Measurements from ENCODE around the gene PIGW. TPM values are rescaled to one million over a fixed set of nuclear protein-coding genes. Genes with fewer than 3 reads are reported as not detected.

Gene PIGW
- total RNA-seq, 2 experiments from 2014 or later, result 11.8 to 12.3 TPM

GRCh38 chr17:36533935-36534839 is 600 bp upstream of the PIGW start:
- no peaks in the 10 kb centered on the region for H3K9me3 Mint-ChIP-seq
- peaks cover 44% of the 10 kb centered on the region for H3K4me1 Mint-ChIP-seq (ENCODE audit: low read depth)
- CTCF ChIA-PET, result interaction anchor here (0.5 to 3.9 kb wide), 14 partner anchors 10 to 500 kb away, joined by 3 to 27 read pairs (median 4); partner anchors contain the start of genes GGNBP2 and MRM1
- intact Hi-C loops (cut with micrococcal nuclease), result loop anchor here (2.0 kb wide), 2 partner anchors 47 to 57 kb away; partner anchors contain the start of genes DHRS11 and ZNHIT3
- no peaks in the 10 kb centered on the region for H3K27me3 Mint-ChIP-seq
- H3K27ac Mint-ChIP-seq, result peak overlapping the region; percentile 95
- POLR2A ChIA-PET, result interaction anchor here (0.7 to 4.6 kb wide), 6 partner anchors 10 to 724 kb away, joined by 3 to 59 read pairs (median 10); partner anchors contain the start of genes GGNBP2 and MRM1
- peak overlapping the region; percentile 97 for H3K4me3 Mint-ChIP-seq
- peaks cover 42% of the 10 kb centered on the region for H3K36me3 Mint-ChIP-seq
- peak; percentile 63 for DNase-seq

GRCh38 chr17:36535669-36536081 is 888 bp downstream of the PIGW start:
- Mint-ChIP-seq H3K4me1 (ENCODE audit: low read depth) (peaks cover 43% of the 10 kb centered on the region), H3K36me3 (peaks cover 37% of the 10 kb centered on the region), H3K9me3 (no peaks in the 10 kb centered on the region), H3K27me3 (no peaks in the 10 kb centered on the region), H3K4me3 (peak overlapping the region; percentile 97), H3K27ac (peak overlapping the region; percentile 95)
- DNase-seq, result no peak
- ChIA-PET CTCF (interaction anchor here (1.6 to 3.9 kb wide), 4 partner anchors 8 to 67 kb away, joined by 3 to 27 read pairs (median 18); partner anchors contain the start of genes GGNBP2 and MRM1), POLR2A (interaction anchor here (1.2 to 4.6 kb wide), 6 partner anchors 9 to 66 kb away, joined by 4 to 59 read pairs (median 10); partner anchors contain the start of genes GGNBP2, MRM1 and ZNHIT3)
- intact Hi-C loops (cut with micrococcal nuclease), result loop anchor here (1.0 to 2.0 kb wide), 4 partner anchors 9 to 66 kb away; partner anchors contain the start of genes DHRS11, GGNBP2, MRM1 and ZNHIT3

GRCh38 chr17:36540696-36541095 is 5.9 kb downstream of the PIGW start:
- H3K4me1 Mint-ChIP-seq (ENCODE audit: low read depth), result peaks cover 30% of the 10 kb centered on the region
- POLR2A ChIA-PET, result no interaction called here
- no peak for DNase-seq
- no peaks in the 10 kb centered on the region for H3K27me3 Mint-ChIP-seq
- H3K36me3 Mint-ChIP-seq, result peaks cover 21% of the 10 kb centered on the region
- H3K4me3 Mint-ChIP-seq, result no peak overlapping the region
- no peaks in the 10 kb centered on the region for H3K9me3 Mint-ChIP-seq
- CTCF ChIA-PET, result no interaction called here
- intact Hi-C loops (cut with micrococcal nuclease), result loop anchor here (10.0 kb wide), 1 partner anchor 184 kb away; no protein-coding TSS in a partner anchor
- no peak overlapping the region for H3K27ac Mint-ChIP-seq

- Mint-ChIP-seq H3K27me3 (no peaks in the 10 kb centered on the region), H3K4me1 (ENCODE audit: low read depth) (peaks cover 25% of the 10 kb centered on the region), H3K9me3 (no peaks in the 10 kb centered on the region), H3K4me3 (no peak overlapping the region), H3K36me3 (peaks cover 28% of the 10 kb centered on the region), H3K27ac (no peak overlapping the region)
- ChIA-PET POLR2A (no interaction called here), CTCF (interaction anchor here (1.5 to 1.7 kb wide), 2 partner anchors 8 to 60 kb away, joined by 4 to 16 read pairs; partner anchors contain the start of genes MYO19 and PIGW)
- DNase-seq, result no peak
- intact Hi-C loops (cut with micrococcal nuclease), result loop anchor here (10.0 kb wide), 1 partner anchor 182 kb away; no protein-coding TSS in a partner anchor
Measured at GRCh38 chr17:36542755-36543154, 8.0 kb downstream of the PIGW start.

GRCh38 chr17:36544044-36544306 is 9.2 kb downstream of the PIGW start:
- peak; percentile 42 for DNase-seq
- peaks cover 25% of the 10 kb centered on the region for H3K36me3 Mint-ChIP-seq
- peak overlapping the region; percentile 98 for H3K27ac Mint-ChIP-seq
- H3K4me1 Mint-ChIP-seq (ENCODE audit: low read depth), result peaks cover 31% of the 10 kb centered on the region
- intact Hi-C loops (cut with micrococcal nuclease), result loop anchor here (1.0 to 10.0 kb wide), 3 partner anchors 9 to 181 kb away; partner anchors contain the start of gene DHRS11
- H3K4me3 Mint-ChIP-seq, result peak overlapping the region; percentile 97
- no peaks in the 10 kb centered on the region for H3K27me3 Mint-ChIP-seq
- ChIA-PET POLR2A (interaction anchor here (0.7 to 3.6 kb wide), 3 partner anchors 9 to 58 kb away, joined by 3 to 59 read pairs (median 3); partner anchors contain the start of genes MYO19, PIGW and ZNHIT3), CTCF (interaction anchor here (1.2 to 1.7 kb wide), 2 partner anchors 10 to 58 kb away, joined by 5 to 16 read pairs; partner anchors contain the start of genes MRM1, MYO19 and PIGW)
- no peaks in the 10 kb centered on the region for H3K9me3 Mint-ChIP-seq

- Mint-ChIP-seq H3K9me3 (no peaks in the 10 kb centered on the region), H3K4me3 (peak within 1 kb of the TSS; percentile 97), H3K27me3 (no peaks in the 10 kb centered on the region), H3K27ac (peak within 1 kb of the TSS; percentile 98), H3K36me3 (peaks cover 25% of the 10 kb centered on the region), H3K4me1 (ENCODE audit: low read depth) (peaks cover 31% of the 10 kb centered on the region)
- CTCF ChIA-PET, result interaction anchor here (0.6 to 3.4 kb wide), 4 partner anchors 10 to 58 kb away, joined by 3 to 19 read pairs (median 10); partner anchors contain the start of genes MRM1, MYO19 and PIGW
- intact Hi-C loops (cut with micrococcal nuclease), result loop anchor here (1.0 to 10.0 kb wide), 3 partner anchors 9 to 180 kb away; partner anchors contain the start of gene DHRS11
- peak; percentile 96 for DNase-seq
- POLR2A ChIA-PET, result interaction anchor here (0.7 to 3.6 kb wide), 5 partner anchors 9 to 58 kb away, joined by 3 to 59 read pairs (median 3); partner anchors contain the start of genes MYO19, PIGW and ZNHIT3
Measured at GRCh38 chr17:36544307-36545076, 9.7 kb downstream of the PIGW start, which contains the start of gene GGNBP2. TSS of gene GGNBP2 (plus strand) at chr17:36544919. CDS start at chr17:36545725, 806 bp downstream.

- intact Hi-C loops (cut with micrococcal nuclease), result loop anchor here (2.0 to 10.0 kb wide), 2 partner anchors 46 to 180 kb away; partner anchors contain the start of gene DHRS11
- ChIA-PET CTCF (interaction anchor here (3.4 kb wide), 1 partner anchor 11 kb away, joined by 19 read pairs; the partner anchor contains the start of genes MYO19 and PIGW), POLR2A (interaction anchor here (1.1 to 3.6 kb wide), 5 partner anchors 10 to 734 kb away, joined by 3 to 59 read pairs (median 4); partner anchors contain the start of genes MRM1, MYO19 and PIGW)
- Mint-ChIP-seq H3K4me1 (ENCODE audit: low read depth) (peaks cover 34% of the 10 kb centered on the region), H3K9me3 (no peaks in the 10 kb centered on the region), H3K27ac (peak overlapping the region; percentile 98), H3K4me3 (peak overlapping the region; percentile 97), H3K36me3 (peaks cover 25% of the 10 kb centered on the region), H3K27me3 (no peaks in the 10 kb centered on the region)
- DNase-seq, result no peak
Measured at GRCh38 chr17:36545077-36545464, 10.3 kb downstream of the PIGW start.

GRCh38 chr17:36545465-36546417 is 11.0 kb downstream of the PIGW start:
- H3K36me3 Mint-ChIP-seq, result peaks cover 30% of the 10 kb centered on the region
- peak; percentile 98 for DNase-seq
- H3K4me3 Mint-ChIP-seq, result peak overlapping the region; percentile 90
- H3K27ac Mint-ChIP-seq, result peak overlapping the region; percentile 98
- peaks cover 40% of the 10 kb centered on the region for H3K4me1 Mint-ChIP-seq (ENCODE audit: low read depth)
- no peaks in the 10 kb centered on the region for H3K9me3 Mint-ChIP-seq
- H3K27me3 Mint-ChIP-seq, result no peaks in the 10 kb centered on the region
- intact Hi-C loops (cut with micrococcal nuclease), result loop anchor here (2.0 to 10.0 kb wide), 3 partner anchors 45 to 179 kb away; partner anchors contain the start of gene DHRS11
- ChIA-PET CTCF (interaction anchor here (0.6 to 3.4 kb wide), 3 partner anchors 11 to 473 kb away, joined by 3 to 19 read pairs (median 4); partner anchors contain the start of genes MYO19 and PIGW), POLR2A (interaction anchor here (0.6 to 3.6 kb wide), 9 partner anchors 10 to 885 kb away, joined by 3 to 59 read pairs (median 3); partner anchors contain the start of genes MRM1, MYO19, PIGW and ZNHIT3)

- DNase-seq, result no peak
- H3K27me3 Mint-ChIP-seq, result no peaks in the 10 kb centered on the region
- no peaks in the 10 kb centered on the region for H3K9me3 Mint-ChIP-seq
- ChIA-PET POLR2A (interaction anchor here (0.8 to 3.6 kb wide), 5 partner anchors 11 to 884 kb away, joined by 3 to 59 read pairs (median 4); partner anchors contain the start of genes MRM1, MYO19 and PIGW), CTCF (interaction anchor here (0.7 to 3.4 kb wide), 2 partner anchors 12 to 82 kb away, joined by 4 to 19 read pairs; partner anchors contain the start of genes MYO19 and PIGW)
- intact Hi-C loops (cut with micrococcal nuclease), result loop anchor here (2.0 to 10.0 kb wide), 2 partner anchors 56 to 178 kb away; no protein-coding TSS in a partner anchor
- H3K36me3 Mint-ChIP-seq, result peaks cover 32% of the 10 kb centered on the region
- H3K27ac Mint-ChIP-seq, result peak overlapping the region; percentile 98
- peak overlapping the region; percentile 90 for H3K4me3 Mint-ChIP-seq
- peaks cover 45% of the 10 kb centered on the region for H3K4me1 Mint-ChIP-seq (ENCODE audit: low read depth)
Measured at GRCh38 chr17:36546418-36547093, 11.8 kb downstream of the PIGW start.

Measured in activated CD4-positive, alpha-beta memory T cell treated with anti-CD3 and anti-CD28 coated beads for 36 hours (primary cell).